ENCODE data around the gene INVS.

INVS gene

DNA sequence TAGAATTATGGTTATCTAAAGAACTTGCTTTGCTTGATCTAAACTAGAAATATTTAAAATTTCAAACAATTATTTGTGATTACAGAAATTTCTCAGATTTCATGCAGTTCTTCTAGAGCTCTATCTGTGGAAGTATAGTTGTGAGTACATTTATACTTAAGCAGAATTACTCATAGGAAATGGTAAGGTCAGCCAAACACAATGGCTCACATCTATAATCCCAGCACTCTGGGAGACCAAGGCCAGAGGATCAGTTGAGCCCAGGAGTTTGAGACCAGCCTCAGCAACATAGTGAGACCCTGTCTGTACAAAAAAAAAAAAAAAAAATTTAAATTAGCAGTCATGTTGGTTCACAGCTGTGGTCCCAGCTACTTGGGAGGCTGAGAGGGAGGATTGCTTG is 71.0 kb downstream of the INVS start:
- H3K36me3 ChIP-seq (ENCODE audit: control insufficient read depth in 1 of 2, insufficient read depth in 2 of 2, low read length in 2 of 2): peaks cover 0 to 3% of the 10 kb centered on the region in 2 donors
- no peaks in the 10 kb centered on the region for H3K9me3 ChIP-seq (ENCODE audit: control insufficient read depth in 1 of 2, low read length in 2 of 2)
- H3K4me3 ChIP-seq (ENCODE audit: low read depth in 1 of 2, low read length in 2 of 2): no peak overlapping the region
- no peaks in the 10 kb centered on the region for H3K27me3 ChIP-seq (ENCODE audit: control insufficient read depth in 1 of 2, insufficient read depth in 2 of 2, low read length in 2 of 2)
- no peak overlapping the region for H3K27ac ChIP-seq (ENCODE audit: low read depth, low read length)
- no peak overlapping the region for H3K9ac ChIP-seq (ENCODE audit: low read depth in 1 of 2, low read length in 2 of 2)
- no peaks in the 10 kb centered on the region for H3K4me1 ChIP-seq (ENCODE audit: control insufficient read depth in 1 of 2, insufficient read depth in 2 of 2, low read length in 2 of 2)

DNA sequence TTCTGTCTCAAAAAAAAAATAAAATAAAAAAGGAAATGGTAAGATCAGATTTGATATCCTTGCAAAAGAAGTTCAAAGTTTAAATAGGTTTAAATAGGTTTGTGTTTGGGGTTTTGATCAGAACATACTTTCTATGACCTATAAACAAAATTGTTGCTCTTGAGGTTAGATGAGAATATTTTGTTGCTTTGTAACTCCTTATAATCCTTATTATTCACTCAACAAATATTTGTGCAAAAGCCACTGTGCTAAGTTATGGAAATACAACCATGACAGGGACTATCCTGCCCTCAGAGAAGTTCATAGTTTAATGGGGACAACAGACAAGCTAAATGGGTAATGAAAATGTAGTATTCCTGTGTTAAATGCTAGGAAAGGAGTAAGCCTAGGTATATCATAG is 71.5 kb downstream of the INVS start:
- Histone ChIP-seq H3K27me3 (ENCODE audit: control insufficient read depth in 1 of 2, insufficient read depth in 2 of 2, low read length in 2 of 2) (no peaks in the 10 kb centered on the region), H3K4me3 (ENCODE audit: low read depth in 1 of 2, low read length in 2 of 2) (no peak overlapping the region), H3K27ac (ENCODE audit: low read depth, low read length) (no peak overlapping the region), H3K36me3 (ENCODE audit: control insufficient read depth in 1 of 2, insufficient read depth in 2 of 2, low read length in 2 of 2) (peaks cover 0 to 3% of the 10 kb centered on the region in 2 donors), H3K4me1 (ENCODE audit: control insufficient read depth in 1 of 2, insufficient read depth in 2 of 2, low read length in 2 of 2) (no peaks in the 10 kb centered on the region), H3K9me3 (ENCODE audit: control insufficient read depth in 1 of 2, low read length in 2 of 2) (no peaks in the 10 kb centered on the region), H3K9ac (ENCODE audit: low read depth in 1 of 2, low read length in 2 of 2) (no peak overlapping the region)

GRCh38 chr9:100186356-100186755 is 87.3 kb downstream of the INVS start:
- H3K27me3 ChIP-seq (ENCODE audit: control insufficient read depth in 1 of 2, insufficient read depth in 2 of 2, low read length in 2 of 2): no peaks in the 10 kb centered on the region
- H3K4me3 ChIP-seq (ENCODE audit: low read depth in 1 of 2, low read length in 2 of 2): no peak overlapping the region
- peaks cover 14 to 17% of the 10 kb centered on the region in 2 donors for H3K9me3 ChIP-seq (ENCODE audit: control insufficient read depth in 1 of 2, low read length in 2 of 2)
- no peaks in the 10 kb centered on the region for H3K36me3 ChIP-seq (ENCODE audit: control insufficient read depth in 1 of 2, insufficient read depth in 2 of 2, low read length in 2 of 2)
- H3K27ac ChIP-seq (ENCODE audit: low read depth, low read length): no peak overlapping the region
- no peaks in the 10 kb centered on the region for H3K4me1 ChIP-seq (ENCODE audit: control insufficient read depth in 1 of 2, insufficient read depth in 2 of 2, low read length in 2 of 2)
- H3K9ac ChIP-seq (ENCODE audit: low read depth in 1 of 2, low read length in 2 of 2): no peak overlapping the region

GRCh38 chr9:100190339-100190738 is 91.3 kb downstream of the INVS start:
- Histone ChIP-seq H3K36me3 (ENCODE audit: control insufficient read depth in 1 of 2, insufficient read depth in 2 of 2, low read length in 2 of 2) (no peaks in the 10 kb centered on the region), H3K9me3 (ENCODE audit: control insufficient read depth in 1 of 2, low read length in 2 of 2) (peaks cover 14 to 17% of the 10 kb centered on the region in 2 donors), H3K27ac (ENCODE audit: low read depth, low read length) (no peak overlapping the region), H3K9ac (ENCODE audit: low read depth in 1 of 2, low read length in 2 of 2) (no peak overlapping the region), H3K27me3 (ENCODE audit: control insufficient read depth in 1 of 2, insufficient read depth in 2 of 2, low read length in 2 of 2) (no peaks in the 10 kb centered on the region), H3K4me3 (ENCODE audit: low read depth in 1 of 2, low read length in 2 of 2) (no peak overlapping the region), H3K4me1 (ENCODE audit: control insufficient read depth in 1 of 2, insufficient read depth in 2 of 2, low read length in 2 of 2) (no peaks in the 10 kb centered on the region)

GRCh38 chr9:100191264-100191663 is 92.2 kb downstream of the INVS start:
- no peak overlapping the region for H3K27ac ChIP-seq (ENCODE audit: low read depth, low read length)
- H3K4me1 ChIP-seq (ENCODE audit: control insufficient read depth in 1 of 2, insufficient read depth in 2 of 2, low read length in 2 of 2): no peaks in the 10 kb centered on the region

GRCh38 chr9:100193078-100193477 is 94.0 kb downstream of the INVS start:
- Histone ChIP-seq H3K36me3 (ENCODE audit: control insufficient read depth in 1 of 2, insufficient read depth in 2 of 2, low read length in 2 of 2) (no peaks in the 10 kb centered on the region), H3K27ac (ENCODE audit: low read depth, low read length) (no peak overlapping the region), H3K27me3 (ENCODE audit: control insufficient read depth in 1 of 2, insufficient read depth in 2 of 2, low read length in 2 of 2) (no peaks in the 10 kb centered on the region), H3K9ac (ENCODE audit: low read depth in 1 of 2, low read length in 2 of 2) (no peak overlapping the region), H3K4me3 (ENCODE audit: low read depth in 1 of 2, low read length in 2 of 2) (no peak overlapping the region), H3K4me1 (ENCODE audit: control insufficient read depth in 1 of 2, insufficient read depth in 2 of 2, low read length in 2 of 2) (no peaks in the 10 kb centered on the region), H3K9me3 (ENCODE audit: control insufficient read depth in 1 of 2, low read length in 2 of 2) (peaks cover 14 to 17% of the 10 kb centered on the region in 2 donors)

More at GRCh38 chr9:100191264-100191663, 92.2 kb downstream of the INVS start:
- Histone ChIP-seq H3K27me3 (ENCODE audit: control insufficient read depth in 1 of 2, insufficient read depth in 2 of 2, low read length in 2 of 2) (no peaks in the 10 kb centered on the region), H3K4me3 (ENCODE audit: low read depth in 1 of 2, low read length in 2 of 2) (no peak overlapping the region), H3K9ac (ENCODE audit: low read depth in 1 of 2, low read length in 2 of 2) (no peak overlapping the region), H3K9me3 (ENCODE audit: control insufficient read depth in 1 of 2, low read length in 2 of 2) (peaks cover 14 to 17% of the 10 kb centered on the region in 2 donors), H3K36me3 (ENCODE audit: control insufficient read depth in 1 of 2, insufficient read depth in 2 of 2, low read length in 2 of 2) (no peaks in the 10 kb centered on the region)

DNA sequence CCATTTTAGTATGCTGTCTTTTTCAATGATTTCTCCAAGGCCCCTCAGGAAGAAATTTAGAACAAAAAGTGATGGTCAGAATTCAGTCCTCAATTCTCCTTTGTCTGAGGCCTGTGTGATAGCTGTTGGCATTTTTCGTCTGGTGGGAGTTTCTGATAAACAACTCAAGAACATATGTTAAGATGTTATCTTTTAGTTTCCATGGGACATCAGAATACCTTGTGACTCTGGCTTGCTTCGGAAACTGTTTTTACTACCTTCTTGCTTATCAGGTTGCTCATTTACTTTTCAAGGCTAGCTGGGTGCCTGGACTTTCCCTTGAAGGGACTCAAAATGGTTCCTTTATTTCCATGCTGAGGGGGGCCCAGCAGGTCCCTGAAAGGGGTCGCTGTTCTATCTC is 97.2 kb downstream of the INVS start:
- H3K27me3 ChIP-seq (ENCODE audit: control insufficient read depth in 1 of 2, insufficient read depth in 2 of 2, low read length in 2 of 2): no peaks in the 10 kb centered on the region

GRCh38 chr9:100196828-100197227 is 97.8 kb downstream of the INVS start:
- Histone ChIP-seq H3K27ac (ENCODE audit: low read depth, low read length) (no peak overlapping the region), H3K4me1 (ENCODE audit: control insufficient read depth in 1 of 2, insufficient read depth in 2 of 2, low read length in 2 of 2) (no peaks in the 10 kb centered on the region), H3K4me3 (ENCODE audit: low read depth in 1 of 2, low read length in 2 of 2) (no peak overlapping the region), H3K9ac (ENCODE audit: low read depth in 1 of 2, low read length in 2 of 2) (no peak overlapping the region), H3K36me3 (ENCODE audit: control insufficient read depth in 1 of 2, insufficient read depth in 2 of 2, low read length in 2 of 2) (no peaks in the 10 kb centered on the region), H3K9me3 (ENCODE audit: control insufficient read depth in 1 of 2, low read length in 2 of 2) (no peaks in the 10 kb centered on the region), H3K27me3 (ENCODE audit: control insufficient read depth in 1 of 2, insufficient read depth in 2 of 2, low read length in 2 of 2) (no peaks in the 10 kb centered on the region)

More for the DNA sequence above, 97.2 kb downstream of the INVS start:
- no peak overlapping the region for H3K27ac ChIP-seq (ENCODE audit: low read depth, low read length)
- no peak overlapping the region for H3K4me3 ChIP-seq (ENCODE audit: low read depth in 1 of 2, low read length in 2 of 2)
- H3K9ac ChIP-seq (ENCODE audit: low read depth in 1 of 2, low read length in 2 of 2): no peak overlapping the region
- H3K4me1 ChIP-seq (ENCODE audit: control insufficient read depth in 1 of 2, insufficient read depth in 2 of 2, low read length in 2 of 2): no peaks in the 10 kb centered on the region
- H3K9me3 ChIP-seq (ENCODE audit: control insufficient read depth in 1 of 2, low read length in 2 of 2): peaks cover 0 to under 1% of the 10 kb centered on the region in 2 donors
- no peaks in the 10 kb centered on the region for H3K36me3 ChIP-seq (ENCODE audit: control insufficient read depth in 1 of 2, insufficient read depth in 2 of 2, low read length in 2 of 2)

GRCh38 chr9:100197553-100197952 is 98.5 kb downstream of the INVS start:
- Histone ChIP-seq H3K27me3 (ENCODE audit: control insufficient read depth in 1 of 2, insufficient read depth in 2 of 2, low read length in 2 of 2) (no peaks in the 10 kb centered on the region), H3K36me3 (ENCODE audit: control insufficient read depth in 1 of 2, insufficient read depth in 2 of 2, low read length in 2 of 2) (no peaks in the 10 kb centered on the region), H3K4me3 (ENCODE audit: low read depth in 1 of 2, low read length in 2 of 2) (no peak overlapping the region), H3K9ac (ENCODE audit: low read depth in 1 of 2, low read length in 2 of 2) (no peak overlapping the region), H3K4me1 (ENCODE audit: control insufficient read depth in 1 of 2, insufficient read depth in 2 of 2, low read length in 2 of 2) (no peaks in the 10 kb centered on the region), H3K27ac (ENCODE audit: low read depth, low read length) (no peak overlapping the region), H3K9me3 (ENCODE audit: control insufficient read depth in 1 of 2, low read length in 2 of 2) (no peaks in the 10 kb centered on the region)

DNA sequence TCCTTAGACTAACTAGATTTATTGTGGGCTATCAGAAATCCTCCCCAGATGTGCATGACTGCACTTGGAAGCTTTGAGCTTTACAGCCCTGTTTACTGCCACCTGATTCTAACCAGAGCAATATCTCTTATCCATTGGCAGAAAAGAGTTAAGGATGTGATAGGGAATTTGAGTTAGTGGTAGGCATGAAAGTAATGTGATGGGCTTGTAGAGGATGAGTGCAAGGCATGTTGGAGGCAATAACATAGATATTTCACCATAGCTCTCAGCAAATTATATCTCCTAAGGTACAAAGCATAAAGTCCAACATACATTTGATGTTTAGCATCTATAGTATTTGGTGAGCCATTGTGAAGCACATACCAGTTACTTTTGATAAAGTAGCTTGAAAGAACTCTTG is 103.8 kb downstream of the INVS start:
- no peaks in the 10 kb centered on the region for H3K4me1 ChIP-seq (ENCODE audit: control insufficient read depth in 1 of 2, insufficient read depth in 2 of 2, low read length in 2 of 2)
- H3K36me3 ChIP-seq (ENCODE audit: control insufficient read depth in 1 of 2, insufficient read depth in 2 of 2, low read length in 2 of 2): no peaks in the 10 kb centered on the region
- H3K9ac ChIP-seq (ENCODE audit: low read depth in 1 of 2, low read length in 2 of 2): no peak overlapping the region
- H3K27me3 ChIP-seq (ENCODE audit: control insufficient read depth in 1 of 2, insufficient read depth in 2 of 2, low read length in 2 of 2): no peaks in the 10 kb centered on the region
- H3K4me3 ChIP-seq (ENCODE audit: low read depth in 1 of 2, low read length in 2 of 2): no peak overlapping the region
- H3K27ac ChIP-seq (ENCODE audit: low read depth, low read length): no peak overlapping the region
- H3K9me3 ChIP-seq (ENCODE audit: control insufficient read depth in 1 of 2, low read length in 2 of 2): no peaks in the 10 kb centered on the region

DNA sequence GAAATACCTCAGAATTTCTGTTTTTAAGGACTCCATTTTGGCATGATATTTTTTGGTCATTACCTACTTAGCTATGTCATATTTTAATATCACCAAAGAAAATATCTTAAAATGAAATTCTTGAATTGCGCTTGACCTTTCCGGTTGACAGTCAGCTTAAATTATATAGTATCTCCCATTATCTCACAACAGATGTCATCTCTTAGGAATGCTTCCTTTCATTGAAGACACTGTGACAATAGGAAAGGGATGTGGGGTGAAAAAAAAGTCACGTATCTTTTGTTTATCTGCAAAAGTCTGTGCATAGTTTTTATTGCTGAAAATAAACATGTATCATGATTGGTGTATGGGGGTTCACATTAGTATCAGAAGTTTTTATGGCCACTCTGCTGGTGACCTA is 105.8 kb downstream of the INVS start:
- Histone ChIP-seq H3K36me3 (ENCODE audit: control insufficient read depth in 1 of 2, insufficient read depth in 2 of 2, low read length in 2 of 2) (no peaks in the 10 kb centered on the region), H3K27me3 (ENCODE audit: control insufficient read depth in 1 of 2, insufficient read depth in 2 of 2, low read length in 2 of 2) (no peaks in the 10 kb centered on the region), H3K9me3 (ENCODE audit: control insufficient read depth in 1 of 2, low read length in 2 of 2) (no peaks in the 10 kb centered on the region), H3K4me1 (ENCODE audit: control insufficient read depth in 1 of 2, insufficient read depth in 2 of 2, low read length in 2 of 2) (no peaks in the 10 kb centered on the region), H3K9ac (ENCODE audit: low read depth in 1 of 2, low read length in 2 of 2) (no peak overlapping the region), H3K4me3 (ENCODE audit: low read depth in 1 of 2, low read length in 2 of 2) (no peak overlapping the region), H3K27ac (ENCODE audit: low read depth, low read length) (no peak overlapping the region)

Data from duodenal mucosa (tissue), 2 donors.